ENCODE data around the gene TLR10.
A peak's percentile ranks its signal among the peaks of the same experiment; 100 is the strongest.
"Not testable (repeated sequence)": the region's sequence is repeated elsewhere in the genome, so short reads cannot be mapped to it uniquely, and the experiment has no call there.

The TLR10 gene

GRCh38 chr4:38782452-38783108 lies at the start of gene TLR10:
TLR10 (minus strand) TSS chr4:38782990; CDS start chr4:38775590, 7,400 bp downstream.
- no peak for DNase-seq (ENCODE audit: low read depth)

GRCh38 chr4:38832206-38832605 lies 49.4 kb upstream of the TLR10 start:
- no peak for DNase-seq (ENCODE audit: low read depth)

- DNase-seq (ENCODE audit: low read depth) = no peak
These were observed 48.9 kb upstream of the TLR10 start for GRCh38 chr4:38831653-38832052.

- DNase-seq (ENCODE audit: low read depth) = no peak
These were observed 46.4 kb upstream of the TLR10 start for GRCh38 chr4:38829237-38829636.

GRCh38 chr4:38823766-38824165 lies 41.0 kb upstream of the TLR10 start:
- DNase-seq (ENCODE audit: low read depth) = no peak

- no peak for DNase-seq (ENCODE audit: low read depth)
These were observed 40.0 kb upstream of the TLR10 start for GRCh38 chr4:38822748-38823303.

- DNase-seq (ENCODE audit: low read depth) = no peak
These were observed 38.9 kb upstream of the TLR10 start for GRCh38 chr4:38821739-38822138.

- no peak for DNase-seq (ENCODE audit: low read depth)
These were observed 37.7 kb upstream of the TLR10 start for GRCh38 chr4:38820329-38821061.

GRCh38 chr4:38819569-38819968 lies 36.8 kb upstream of the TLR10 start:
- no peak for DNase-seq (ENCODE audit: low read depth)

GRCh38 chr4:38818441-38818976 lies 35.7 kb upstream of the TLR10 start:
- no peak for DNase-seq (ENCODE audit: low read depth)

- no peak for DNase-seq (ENCODE audit: low read depth)
These were observed 33.3 kb upstream of the TLR10 start for GRCh38 chr4:38815885-38816782.

GRCh38 chr4:38814386-38814785 lies 31.6 kb upstream of the TLR10 start:
- DNase-seq (ENCODE audit: low read depth) = no peak

- no peak for DNase-seq (ENCODE audit: low read depth)
These were observed 28.5 kb upstream of the TLR10 start for GRCh38 chr4:38811297-38811696.

- not testable (repeated sequence) for DNase-seq (ENCODE audit: low read depth)
These were observed 24.7 kb upstream of the TLR10 start for GRCh38 chr4:38807462-38807861.

- DNase-seq (ENCODE audit: low read depth) = not testable (repeated sequence)
These were observed 23.5 kb upstream of the TLR10 start for GRCh38 chr4:38806251-38806650.

- no peak for DNase-seq (ENCODE audit: low read depth)
These were observed 22.8 kb upstream of the TLR10 start for GRCh38 chr4:38805530-38806145.

GRCh38 chr4:38804654-38805295 lies 22.0 kb upstream of the TLR10 start, which contains the start of gene TLR1:
TLR1 (minus strand) TSS chr4:38804791; CDS start chr4:38798831, 5,960 bp downstream.
- peak; percentile 14 for DNase-seq (ENCODE audit: low read depth)

- no peak for DNase-seq (ENCODE audit: low read depth)
These were observed 21.3 kb upstream of the TLR10 start for GRCh38 chr4:38803833-38804653.

GRCh38 chr4:38802561-38803355 lies 20.0 kb upstream of the TLR10 start:
- no peak for DNase-seq (ENCODE audit: low read depth)
